GM06990 (cell line): ENCODE data around the gene PECR.
"Not testable (repeated sequence)": the region's sequence is repeated elsewhere in the genome, so short reads cannot be mapped to it uniquely, and the experiment has no call there.

Experiments used
- DNase-seq: peaks from one replicate; pipeline ENCODE4 v3.0.0-alpha.2; 2011; ENCODE audit not compliant: insufficient read length; ENCODE audit errors: extremely low read depth
- H3K27me3 ChIP-seq: replicated peaks from 2 replicates; pipeline ENCODE4 v1.6.0; 2011; ENCODE audit warnings: low read length; ENCODE audit not compliant: control insufficient read depth, insufficient read depth
- H3K36me3 ChIP-seq: 2 replicates; pipeline ENCODE4 v1.5.1; 2011; ENCODE audit warnings: low read length; ENCODE audit not compliant: control insufficient read depth, insufficient read depth
- H3K4me3 ChIP-seq: replicated peaks from 2 replicates; pipeline ENCODE4 v1.5.1; 2011; ENCODE audit warnings: low read depth, mild to moderate bottlenecking, control low read depth, low read length
- TF ChIP-seq, protein P1 (sequence below): IDR thresholded peaks from 2 replicates; pipeline ENCODE4 v1.5.1; 2011; ENCODE audit warnings: low read length, control low read depth, mild to moderate bottlenecking, inconsistent platforms; ENCODE audit not compliant: insufficient read depth, poor library complexity, severe bottlenecking

PECR gene

DNA sequence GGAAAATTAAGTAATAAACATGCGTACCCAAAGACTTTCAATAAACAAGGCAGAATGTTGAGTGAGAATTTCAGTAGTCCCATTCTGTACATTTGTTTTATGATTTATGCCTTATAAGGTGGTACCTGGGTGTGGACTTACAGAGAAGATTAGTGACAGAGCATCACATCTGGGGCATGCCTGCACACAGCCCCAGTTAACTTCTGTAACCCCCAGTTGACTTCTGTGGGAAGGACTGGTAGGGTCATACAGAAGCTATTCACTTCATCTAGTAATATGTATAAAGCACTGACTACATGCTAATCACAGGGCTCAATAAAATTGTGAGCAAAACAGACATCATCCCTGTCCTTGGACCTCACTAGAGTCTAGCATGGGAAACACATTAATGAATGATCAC is 84.4 kb downstream of the PECR start:
- no peak for DNase-seq
- H3K4me3 ChIP-seq, result no peak overlapping the region
- peaks cover 10% of the 10 kb centered on the region for H3K36me3 ChIP-seq
- TF ChIP-seq, protein P1, sequence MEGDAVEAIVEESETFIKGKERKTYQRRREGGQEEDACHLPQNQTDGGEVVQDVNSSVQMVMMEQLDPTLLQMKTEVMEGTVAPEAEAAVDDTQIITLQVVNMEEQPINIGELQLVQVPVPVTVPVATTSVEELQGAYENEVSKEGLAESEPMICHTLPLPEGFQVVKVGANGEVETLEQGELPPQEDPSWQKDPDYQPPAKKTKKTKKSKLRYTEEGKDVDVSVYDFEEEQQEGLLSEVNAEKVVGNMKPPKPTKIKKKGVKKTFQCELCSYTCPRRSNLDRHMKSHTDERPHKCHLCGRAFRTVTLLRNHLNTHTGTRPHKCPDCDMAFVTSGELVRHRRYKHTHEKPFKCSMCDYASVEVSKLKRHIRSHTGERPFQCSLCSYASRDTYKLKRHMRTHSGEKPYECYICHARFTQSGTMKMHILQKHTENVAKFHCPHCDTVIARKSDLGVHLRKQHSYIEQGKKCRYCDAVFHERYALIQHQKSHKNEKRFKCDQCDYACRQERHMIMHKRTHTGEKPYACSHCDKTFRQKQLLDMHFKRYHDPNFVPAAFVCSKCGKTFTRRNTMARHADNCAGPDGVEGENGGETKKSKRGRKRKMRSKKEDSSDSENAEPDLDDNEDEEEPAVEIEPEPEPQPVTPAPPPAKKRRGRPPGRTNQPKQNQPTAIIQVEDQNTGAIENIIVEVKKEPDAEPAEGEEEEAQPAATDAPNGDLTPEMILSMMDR, result no peak
- no peaks in the 10 kb centered on the region for H3K27me3 ChIP-seq

DNA sequence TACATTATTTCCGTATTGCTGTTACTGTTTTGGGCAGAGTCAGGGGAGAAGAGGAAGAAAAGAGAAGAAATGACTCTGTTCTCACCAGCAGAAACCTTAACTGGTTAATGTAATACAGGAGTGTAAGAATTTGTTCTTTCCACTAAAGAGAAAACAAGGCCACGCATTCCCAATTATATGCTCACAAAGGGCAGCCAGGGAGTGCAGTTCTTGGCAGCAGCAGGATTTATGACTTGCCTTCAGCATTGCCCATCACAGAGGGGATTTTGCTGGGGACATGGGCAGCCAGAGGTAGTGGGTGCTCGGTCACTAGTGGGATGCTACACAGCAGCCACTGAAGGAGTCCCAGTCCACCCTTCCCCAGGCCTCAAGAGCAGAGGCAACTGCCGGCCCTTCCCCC is 86.7 kb downstream of the PECR start:
- no peak for DNase-seq
- TF ChIP-seq, protein P1, result no peak
- H3K36me3 ChIP-seq, result peaks cover 10% of the 10 kb centered on the region

DNA sequence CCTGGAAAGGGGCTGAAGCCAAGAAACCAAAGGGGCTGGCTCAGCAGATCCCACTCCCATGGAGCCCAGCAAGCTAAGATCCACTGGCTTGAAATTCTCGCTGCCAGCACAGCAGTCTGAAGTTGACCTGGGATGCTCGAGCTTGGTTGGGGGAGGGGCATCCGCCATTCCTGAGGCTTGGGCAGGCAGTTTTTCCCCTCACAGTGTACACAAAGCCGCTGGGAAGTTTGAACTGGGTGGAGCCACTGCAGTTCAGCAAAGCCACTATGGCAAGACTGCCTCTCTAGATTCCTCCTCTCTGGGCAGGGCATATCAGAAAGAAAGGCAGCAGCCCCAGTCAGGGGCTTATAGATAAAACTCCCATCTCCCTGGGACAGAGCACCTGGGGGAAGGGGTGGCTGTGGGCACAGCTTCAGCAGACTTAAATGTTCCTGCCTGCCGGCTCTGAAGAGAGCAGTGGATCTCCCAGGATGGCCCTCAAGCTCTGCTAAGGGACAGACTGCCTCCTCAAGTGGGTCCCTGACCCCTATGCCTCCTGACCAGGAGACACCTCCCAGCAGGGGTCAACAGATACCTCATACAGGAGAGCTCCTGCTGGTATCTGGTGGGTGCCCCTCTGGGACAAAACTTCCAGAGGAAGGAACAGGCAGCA is 92.9 kb downstream of the PECR start:
- not testable (repeated sequence) for DNase-seq, H3K4me3 ChIP-seq, H3K36me3 ChIP-seq, H3K27me3 ChIP-seq

More for the DNA sequence above, 86.7 kb downstream of the PECR start:
- no peaks in the 10 kb centered on the region for H3K27me3 ChIP-seq
- no peak overlapping the region for H3K4me3 ChIP-seq
